GM18507 (cell line): ENCODE data around the gene PKIB.

Experiments used
- DNase-seq: peaks from one replicate; pipeline ENCODE4 v3.0.0; 2011; ENCODE audit warnings: low read depth; ENCODE audit not compliant: insufficient read length; ENCODE audit errors: extremely low spot score
- FAIRE-seq: peaks from 2 replicates; lab custom pipeline; 2011; peaks lifted over from hg19 to GRCh38; lab: Jason Lieb, UNC

PKIB gene

DNA sequence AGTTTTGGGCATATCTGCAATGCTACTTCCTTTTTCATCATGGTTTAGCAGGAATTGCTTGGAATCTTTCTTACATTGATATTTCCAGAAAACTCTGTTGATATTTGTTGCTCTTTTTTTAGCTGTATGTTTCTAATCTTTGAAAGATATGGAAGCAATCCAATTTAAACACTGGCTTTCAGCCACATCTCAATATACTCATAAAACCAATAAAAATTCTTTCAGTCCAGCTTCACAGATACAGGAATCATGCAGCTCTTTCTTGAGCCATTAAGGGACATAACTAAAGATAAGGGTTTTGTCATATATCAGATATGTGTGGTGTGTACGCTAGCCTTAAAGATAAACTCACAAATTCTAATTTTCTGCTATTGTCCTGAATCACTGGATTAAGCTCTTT, 47.4 kb downstream of the PKIB start:
- no peak for FAIRE-seq
- no peak for DNase-seq

DNA sequence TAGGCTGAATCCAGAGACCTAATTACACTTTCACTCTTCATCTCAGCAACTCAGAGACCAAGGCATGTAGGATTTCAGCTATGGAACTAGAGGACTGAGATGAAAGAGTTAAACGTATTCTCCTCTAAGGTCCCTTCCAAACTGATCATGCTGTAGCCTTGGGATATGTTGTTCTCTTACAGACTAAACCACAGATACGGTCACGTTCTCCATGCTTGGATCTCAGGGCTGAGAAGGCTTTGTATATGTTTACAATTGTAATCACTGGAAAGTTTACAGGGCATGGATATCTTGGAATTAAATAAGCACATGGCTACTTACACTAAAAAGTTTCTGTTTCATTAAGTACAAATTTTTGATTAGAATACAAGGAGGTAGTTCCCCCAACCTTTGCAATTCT, 50.1 kb downstream of the PKIB start:
- DNase-seq: no peak
- FAIRE-seq: no peak

DNA sequence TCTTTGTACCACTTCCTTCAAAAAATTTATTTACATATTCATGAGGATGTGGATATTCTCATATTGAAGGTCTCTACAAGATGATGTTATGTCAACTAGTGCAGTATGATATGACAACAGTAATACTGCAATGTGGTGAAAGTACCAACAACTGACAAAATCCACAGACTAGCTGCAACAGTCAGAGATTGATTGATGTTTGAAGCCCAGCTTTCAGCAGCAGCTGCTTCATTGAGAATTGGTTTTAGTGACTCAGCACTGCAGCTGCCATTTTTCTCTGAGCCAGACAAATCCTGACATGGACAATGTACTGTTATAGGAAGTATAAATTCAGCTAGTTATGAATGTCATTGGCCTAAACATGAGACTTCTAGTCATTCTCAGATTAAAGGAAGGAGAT, 53.8 kb downstream of the PKIB start:
- FAIRE-seq (no peak), DNase-seq (no peak)

DNA sequence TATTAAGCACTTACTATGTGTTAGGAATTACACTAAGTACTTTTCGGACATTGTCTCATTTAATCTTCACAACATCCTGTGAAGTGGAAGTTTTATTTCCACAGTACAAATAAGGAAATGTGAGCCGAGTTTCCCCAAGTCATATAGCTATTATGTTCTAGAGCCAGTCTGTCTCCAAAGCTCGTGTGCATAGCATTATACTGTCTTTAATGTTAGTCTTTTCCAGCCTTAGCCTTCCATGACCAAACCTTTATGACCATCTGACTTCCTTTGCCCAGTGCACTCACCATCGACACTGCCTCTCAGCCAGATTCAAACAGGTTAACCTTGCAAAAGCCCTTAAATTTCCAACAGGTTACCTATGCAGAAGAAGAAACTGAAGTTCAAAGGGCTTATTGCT, 55.7 kb downstream of the PKIB start:
- FAIRE-seq (no peak), DNase-seq (no peak)

DNA sequence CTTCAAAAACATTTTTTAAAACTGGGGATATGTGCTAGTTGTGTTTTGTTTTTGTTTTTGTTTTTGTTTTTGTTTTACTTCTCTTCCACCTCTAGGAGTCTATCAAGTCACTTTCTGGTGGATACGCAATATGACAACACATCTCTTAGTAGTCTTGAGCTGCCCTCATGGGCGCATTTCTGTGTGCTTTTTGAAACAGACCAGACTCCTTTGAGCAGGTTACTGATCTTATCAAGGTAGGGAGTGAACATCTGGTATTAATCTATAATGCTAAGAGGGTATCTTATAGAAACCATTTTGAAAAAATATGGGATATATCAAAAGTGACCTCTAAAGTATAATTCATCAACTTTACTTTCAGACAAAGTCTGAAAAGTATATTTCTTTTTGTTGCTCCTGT, 56.2 kb downstream of the PKIB start:
- FAIRE-seq: no peak
- no peak for DNase-seq

DNA sequence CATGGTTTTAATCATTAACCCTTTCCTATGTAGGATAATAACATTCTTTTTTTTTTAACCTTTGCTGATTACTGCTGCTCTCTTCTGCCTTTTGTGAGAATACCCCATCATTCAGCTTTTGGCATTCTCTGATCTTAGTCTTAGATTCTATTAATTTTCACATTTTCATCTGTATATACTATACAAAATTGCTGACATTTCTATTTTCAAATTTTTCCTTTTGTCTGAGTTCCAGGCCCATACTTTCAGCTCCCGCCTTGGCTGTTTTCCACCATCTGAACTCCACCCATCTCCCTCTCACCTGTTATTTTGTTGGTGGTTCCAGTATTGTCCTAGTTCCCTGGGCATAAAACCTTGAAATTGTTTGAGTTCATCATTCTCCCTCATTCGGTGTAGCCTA, 59.2 kb downstream of the PKIB start:
- FAIRE-seq (no peak), DNase-seq (no peak)

DNA sequence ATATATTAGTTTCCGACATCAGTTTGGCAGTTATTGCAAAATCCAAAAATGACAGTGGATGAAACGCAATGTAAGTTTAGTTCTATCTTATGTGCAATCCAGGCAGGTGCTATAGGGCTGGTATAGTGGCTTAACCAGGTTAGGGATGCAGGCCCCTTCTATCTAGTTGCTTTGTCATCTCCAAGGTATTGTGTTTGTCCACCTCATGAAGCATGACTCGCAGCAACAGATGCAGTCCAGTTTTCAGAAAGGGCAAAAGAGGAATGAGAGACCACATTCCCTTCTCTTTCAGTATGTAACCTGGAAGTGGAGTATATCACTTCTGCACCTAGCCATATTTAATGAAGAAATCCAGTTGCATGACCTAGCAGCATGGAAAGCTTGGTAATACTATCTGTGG, 59.7 kb downstream of the PKIB start:
- DNase-seq (no peak), FAIRE-seq (no peak)

DNA sequence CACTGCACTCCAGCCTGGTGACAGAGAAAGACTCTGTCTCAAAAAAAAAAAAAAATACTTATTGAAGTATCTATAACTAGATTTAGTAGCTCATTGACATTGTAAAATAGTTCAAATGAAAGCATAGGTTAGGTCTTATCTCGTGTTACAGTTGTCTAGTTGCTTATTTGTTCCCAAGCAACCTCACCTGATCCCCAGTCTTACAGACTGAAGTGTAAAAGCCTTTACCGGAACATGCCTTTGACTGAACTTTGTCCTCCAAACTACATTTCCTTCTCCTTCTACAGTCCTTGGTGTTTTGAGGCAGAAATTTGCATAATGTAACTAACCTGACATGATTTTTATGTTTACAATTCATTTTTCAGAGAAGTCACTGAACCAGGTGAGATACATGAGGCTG, 61.0 kb downstream of the PKIB start:
- FAIRE-seq (no peak), DNase-seq (no peak)

DNA sequence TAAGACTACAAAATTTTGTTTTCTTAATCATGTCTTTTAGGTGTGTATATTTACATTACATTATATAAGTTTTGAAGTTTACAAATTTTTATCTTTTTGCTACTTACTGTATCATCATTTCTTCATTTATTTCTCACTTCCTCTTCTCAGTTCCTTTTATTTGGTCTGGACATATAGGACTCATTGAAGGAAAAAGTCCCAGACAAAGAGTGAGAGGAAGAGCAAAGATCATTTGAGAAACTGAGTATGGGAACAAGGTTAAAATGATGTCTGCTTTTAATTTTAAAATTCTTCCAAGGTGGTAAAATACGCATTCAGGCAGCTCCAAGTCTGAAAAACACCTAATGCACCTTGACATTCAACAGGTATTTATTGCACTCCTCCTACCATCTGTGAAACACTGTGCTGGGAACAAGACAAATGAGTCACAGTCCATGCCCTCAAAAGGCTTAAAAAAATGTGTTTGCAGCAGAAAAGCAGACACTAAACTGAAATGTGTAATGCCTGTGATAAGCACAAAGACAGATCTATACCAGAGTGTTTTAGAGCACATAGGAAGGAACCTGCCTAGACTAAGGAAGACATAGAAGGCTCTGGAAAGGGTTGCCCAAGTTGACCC, 63.2 kb downstream of the PKIB start:
- FAIRE-seq (no peak), DNase-seq (no peak)

DNA sequence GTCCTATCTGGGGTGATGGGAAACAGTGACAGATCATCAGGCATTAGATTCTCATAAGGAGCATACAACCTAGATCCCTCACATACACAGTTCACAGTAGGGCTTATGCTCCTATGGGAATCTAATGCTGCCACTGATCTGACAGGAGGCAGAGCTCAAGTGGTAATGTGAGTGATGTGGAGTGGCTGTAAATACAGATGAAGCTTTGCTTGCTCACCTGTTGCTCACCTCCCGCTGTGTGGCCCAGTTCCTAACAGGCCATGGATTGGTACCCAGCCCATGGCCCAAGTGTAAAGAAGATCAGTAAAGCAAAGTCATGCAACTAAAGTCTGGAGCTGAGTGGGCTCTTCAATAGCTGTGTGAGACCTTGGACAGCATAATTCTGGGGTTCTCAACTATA, 65.9 kb downstream of the PKIB start:
- FAIRE-seq: no peak
- DNase-seq: no peak

DNA sequence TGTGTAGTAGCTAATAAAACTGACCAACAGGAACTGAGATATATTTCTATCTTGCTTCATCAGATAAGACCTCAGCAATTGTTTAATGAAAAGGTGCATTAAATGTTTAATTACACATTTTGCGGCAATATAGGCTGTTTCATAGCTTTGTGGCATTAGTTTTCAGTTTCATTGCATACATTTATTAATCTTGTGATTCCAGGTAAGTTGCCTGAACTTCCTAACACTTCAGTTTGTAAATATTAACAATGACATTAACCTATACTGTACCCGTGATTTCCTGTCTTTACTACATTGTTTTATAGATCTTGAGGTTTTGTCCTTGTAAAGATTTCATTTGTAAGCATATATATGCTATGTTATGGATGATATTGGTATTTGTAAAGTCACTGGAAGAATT, 66.5 kb downstream of the PKIB start:
- DNase-seq: no peak
- no peak for FAIRE-seq

DNA sequence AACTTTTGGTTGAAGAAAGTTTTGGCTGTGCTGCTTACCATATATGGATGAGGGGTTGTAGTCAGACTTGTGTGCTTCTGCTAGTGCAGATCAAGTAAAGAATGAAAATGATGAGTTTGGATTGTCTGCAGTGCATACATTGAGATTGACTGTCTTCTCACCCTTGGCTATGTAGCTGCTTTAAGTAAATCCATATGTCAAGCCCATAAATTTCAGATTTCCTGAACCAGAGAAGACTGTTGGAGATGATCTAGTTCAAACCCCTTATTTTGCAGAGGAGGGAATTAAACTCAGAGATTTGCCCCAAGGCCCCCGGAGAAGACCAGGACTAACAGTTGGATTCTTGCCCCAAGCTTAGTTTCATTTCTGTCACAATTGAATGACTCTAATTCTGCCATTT, 67.2 kb downstream of the PKIB start:
- DNase-seq: no peak
- FAIRE-seq: no peak

DNA sequence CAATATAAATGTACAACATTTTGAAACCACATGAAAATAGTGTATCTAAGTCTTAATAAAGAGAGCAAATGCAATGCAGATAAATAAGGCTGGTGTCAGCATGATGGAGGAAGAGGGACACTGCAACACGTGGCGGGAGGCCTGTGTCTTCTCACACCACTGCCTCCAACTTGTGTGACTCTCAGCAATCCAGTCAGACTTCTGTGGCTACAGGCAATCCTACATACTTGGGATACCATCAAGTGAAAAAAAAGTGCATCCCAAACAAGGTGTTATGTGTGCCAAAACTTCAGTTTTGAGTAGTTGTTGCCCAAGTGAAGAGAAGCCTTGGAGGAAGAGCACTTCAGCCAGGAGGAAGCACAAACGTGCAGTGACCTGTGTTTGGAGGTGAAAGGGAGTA, 68.6 kb downstream of the PKIB start:
- no peak for DNase-seq
- FAIRE-seq: no peak

DNA sequence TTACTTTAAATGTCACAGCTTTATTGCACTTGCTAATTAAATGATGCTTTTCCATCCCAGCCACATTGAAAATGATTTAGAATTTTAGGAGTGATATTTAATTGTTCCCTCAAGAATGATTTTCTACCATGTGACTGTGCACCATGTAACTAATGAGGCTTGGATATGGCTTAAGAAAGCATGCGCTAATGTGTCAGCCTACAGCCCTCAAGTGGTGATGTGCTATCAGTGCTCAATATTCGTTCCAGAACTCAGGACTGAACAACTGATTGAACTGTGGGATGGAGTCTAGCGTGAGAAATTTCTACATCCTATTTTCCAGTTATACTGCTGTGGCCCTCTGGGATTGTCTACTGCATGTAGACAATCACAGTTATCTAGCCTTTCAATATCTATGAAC, 71.5 kb downstream of the PKIB start:
- no peak for FAIRE-seq

DNA sequence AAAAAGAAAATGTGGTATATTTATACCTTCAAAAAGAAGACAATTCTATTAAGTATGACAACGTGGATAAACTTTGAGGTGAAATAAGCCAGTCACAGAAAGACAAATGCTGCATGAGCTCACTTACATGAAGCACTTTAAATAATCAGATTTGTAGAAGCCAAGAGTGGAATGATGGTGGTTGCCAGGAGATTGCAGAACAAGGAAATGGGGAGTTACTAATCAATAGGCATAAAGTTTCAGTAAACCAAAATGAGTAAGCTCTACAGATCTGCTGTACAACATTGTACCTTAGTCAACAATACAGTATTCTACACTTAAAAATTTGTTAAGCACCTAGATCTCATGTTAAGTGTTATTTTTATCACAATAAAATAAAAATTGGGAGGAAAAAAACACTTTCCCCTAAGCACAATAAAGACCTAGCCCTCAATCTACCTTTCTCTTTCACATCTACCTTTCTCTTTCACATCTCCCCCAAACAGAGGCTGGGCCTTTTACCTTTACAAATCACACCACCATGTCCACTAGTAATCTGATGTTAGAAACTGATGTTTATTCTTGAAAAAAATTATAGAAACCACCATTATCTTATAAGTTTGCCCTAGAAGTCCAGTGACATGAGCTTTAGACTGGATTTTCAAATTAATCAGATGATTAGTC, 73.9 kb downstream of the PKIB start:
- DNase-seq (no peak), FAIRE-seq (no peak)

More for the DNA sequence above, 71.5 kb downstream of the PKIB start:
- DNase-seq: no peak

DNA sequence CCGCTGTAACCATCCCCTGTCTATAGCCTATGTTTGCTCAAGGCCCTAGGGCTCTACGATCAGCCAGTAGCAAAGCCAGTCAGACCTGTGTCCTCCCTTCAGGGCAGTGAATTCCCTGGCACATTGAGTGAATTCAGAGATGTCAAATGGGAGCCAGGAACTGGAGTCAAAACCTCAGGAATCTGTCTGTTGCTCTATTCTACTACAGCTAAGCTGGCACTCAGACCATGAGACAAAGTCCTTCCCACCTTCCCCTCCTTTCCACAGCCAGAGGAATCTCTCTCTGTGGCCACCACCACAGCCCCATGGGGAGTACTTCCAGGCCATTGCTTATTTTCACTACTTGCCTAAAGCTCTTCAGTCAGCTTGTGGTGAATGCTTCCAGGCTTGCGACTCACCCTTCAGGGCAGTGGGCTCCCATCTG, 82.0 kb downstream of the PKIB start:
- FAIRE-seq (no peak), DNase-seq (no peak)

DNA sequence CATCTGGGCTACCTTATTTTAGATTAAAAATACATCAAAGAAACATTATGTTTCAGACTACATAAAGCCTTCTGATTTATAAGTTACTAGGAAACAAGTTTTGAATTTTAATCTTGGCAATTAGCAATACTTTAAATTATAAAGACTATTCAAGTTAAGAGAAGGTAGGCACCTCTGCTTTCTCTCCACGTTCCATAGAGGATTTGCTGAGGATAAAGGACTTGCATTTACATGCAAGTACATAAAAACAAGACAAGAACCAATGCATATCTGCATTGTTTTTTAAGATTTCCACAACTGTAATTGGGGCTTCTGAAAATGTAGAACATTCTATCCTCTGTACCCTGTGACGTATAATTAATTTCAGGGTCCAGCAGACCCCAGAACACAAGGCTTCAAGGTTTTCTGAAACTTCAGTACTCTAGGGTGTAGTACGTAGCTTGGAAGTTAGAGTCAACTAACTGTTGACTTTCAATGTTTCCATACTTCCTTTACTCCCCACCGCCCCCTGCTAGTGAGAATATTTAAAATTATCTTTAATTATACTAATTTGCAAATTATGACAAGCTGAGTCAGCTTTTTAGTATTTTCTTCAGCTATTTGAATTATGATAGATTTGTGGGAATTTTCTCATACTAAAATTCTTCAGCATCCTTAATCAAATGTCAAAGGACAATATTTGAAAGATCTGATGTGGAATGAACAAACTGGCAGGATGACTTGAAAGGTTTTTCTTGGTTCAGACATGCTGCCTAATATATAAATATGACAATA, 82.8 kb downstream of the PKIB start:
- DNase-seq (no peak), FAIRE-seq (no peak)

DNA sequence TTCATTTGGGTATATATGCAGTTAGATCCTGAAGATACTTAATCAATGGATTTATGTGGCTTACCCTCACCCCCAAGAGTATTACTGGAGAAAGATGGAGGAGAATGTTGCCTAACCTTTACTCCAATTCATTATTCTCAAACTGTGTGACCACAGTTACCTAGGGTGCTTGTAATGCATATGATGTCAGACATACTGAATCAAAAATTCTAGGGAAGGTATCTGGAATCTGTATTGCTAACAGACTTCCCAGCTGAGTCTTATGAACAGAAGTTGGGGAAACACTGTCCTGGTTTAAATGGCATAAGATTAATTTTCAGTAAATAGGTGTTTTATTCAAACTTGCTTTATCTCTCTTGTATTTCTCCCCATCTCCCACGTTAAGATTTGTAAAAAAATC, 83.9 kb downstream of the PKIB start:
- no peak for FAIRE-seq
- no peak for DNase-seq

DNA sequence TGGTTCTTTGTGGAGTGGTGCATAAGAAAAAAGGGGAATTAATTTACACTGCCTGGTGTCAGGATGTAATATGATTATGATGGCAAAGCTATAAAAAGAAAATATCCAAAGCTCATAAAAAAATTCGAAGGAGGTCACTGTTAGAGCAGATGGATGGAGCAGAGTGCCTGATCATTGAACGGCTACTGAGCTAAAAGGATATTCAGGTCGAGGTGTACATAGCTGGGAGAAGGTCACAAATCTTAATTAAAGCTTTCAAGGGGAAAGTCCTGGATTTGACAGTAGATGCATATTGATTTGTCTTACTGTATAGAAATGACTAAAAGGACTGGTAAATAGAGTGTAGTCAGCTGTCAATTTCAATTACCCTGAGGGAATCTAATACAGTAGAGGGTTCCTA, 84.4 kb downstream of the PKIB start:
- DNase-seq: no peak
- FAIRE-seq: no peak

DNA sequence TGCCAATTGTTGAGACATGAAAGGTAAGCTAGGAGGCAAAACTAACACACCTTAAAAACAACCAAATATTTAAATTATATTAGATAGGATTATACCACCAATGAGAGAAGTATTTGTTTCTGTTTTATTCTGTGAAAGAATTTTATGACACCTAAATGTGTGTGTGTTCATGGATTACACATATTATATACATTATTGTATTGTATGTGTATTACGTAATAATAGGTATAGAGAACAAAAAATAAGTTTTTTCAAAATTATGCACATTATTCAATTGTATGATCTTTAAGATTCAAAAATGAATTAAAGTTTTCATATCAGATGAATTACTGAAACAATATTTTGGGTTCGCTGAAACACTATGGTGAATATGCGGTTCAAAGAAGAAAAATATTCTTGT, 85.0 kb downstream of the PKIB start:
- DNase-seq (no peak), FAIRE-seq (no peak)

DNA sequence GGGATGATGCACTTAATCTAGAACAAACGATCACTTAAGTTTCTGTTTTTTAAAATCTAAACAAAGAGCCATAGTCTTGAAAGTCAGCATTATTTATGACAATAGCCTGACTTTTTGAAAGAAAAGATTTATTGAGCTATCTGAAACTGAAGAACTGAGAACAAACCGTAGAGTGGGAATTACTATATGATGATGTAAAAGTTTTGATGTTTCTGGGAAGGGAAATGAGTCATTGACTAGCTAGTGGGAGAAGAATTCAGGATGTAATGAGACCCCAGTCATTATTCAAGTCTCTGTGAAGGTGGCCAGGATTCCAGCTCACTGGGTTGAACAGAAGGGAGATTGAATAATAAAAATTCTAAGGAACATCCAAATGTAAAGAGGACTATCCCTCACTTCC, 85.9 kb downstream of the PKIB start:
- DNase-seq (no peak), FAIRE-seq (no peak)
